HG03108 (cell line): Measurements from ENCODE around the gene IL12A.
A peak's percentile ranks its signal among the peaks of the same experiment; 100 is the strongest.

Experiments
- ATAC-seq: cut with Tn5 transposase; IDR thresholded peaks from one replicate; pipeline ENCODE4 v1.9.1; 2021; ENCODE audit warnings: moderate library complexity; ENCODE audit not compliant: unreplicated experiment

The IL12A gene

GRCh38 chr3:160023476-160023875 lies 34.8 kb downstream of the IL12A start:
- no peak for ATAC-seq

- peak; percentile 93 for ATAC-seq
Observed at GRCh38 chr3:160027541-160028195, 39.0 kb downstream of the IL12A start.

- no peak for ATAC-seq
Observed at GRCh38 chr3:160035757-160036156, 47.1 kb downstream of the IL12A start.

- no peak for ATAC-seq
Observed at GRCh38 chr3:160038862-160039562, 50.4 kb downstream of the IL12A start.

GRCh38 chr3:160040181-160040580 lies 51.5 kb downstream of the IL12A start:
- no peak for ATAC-seq

- ATAC-seq: no peak
Observed at GRCh38 chr3:160041465-160041864, 52.8 kb downstream of the IL12A start.

GRCh38 chr3:160044121-160044520 lies 55.5 kb downstream of the IL12A start:
- ATAC-seq: no peak
